Hypothalamus (tissue), 51 donors: Measurements from ENCODE around the gene ZNF69.
"Not testable (repeated sequence)": the region's sequence is repeated elsewhere in the genome, so short reads cannot be mapped to it uniquely, and the experiment has no call there.

Source experiments
- DNase-seq, 51 donors: peaks; one replicate each; lab custom pipeline; 2025; lab: John Stamatoyannopoulos, UW

Gene ZNF69

DNA sequence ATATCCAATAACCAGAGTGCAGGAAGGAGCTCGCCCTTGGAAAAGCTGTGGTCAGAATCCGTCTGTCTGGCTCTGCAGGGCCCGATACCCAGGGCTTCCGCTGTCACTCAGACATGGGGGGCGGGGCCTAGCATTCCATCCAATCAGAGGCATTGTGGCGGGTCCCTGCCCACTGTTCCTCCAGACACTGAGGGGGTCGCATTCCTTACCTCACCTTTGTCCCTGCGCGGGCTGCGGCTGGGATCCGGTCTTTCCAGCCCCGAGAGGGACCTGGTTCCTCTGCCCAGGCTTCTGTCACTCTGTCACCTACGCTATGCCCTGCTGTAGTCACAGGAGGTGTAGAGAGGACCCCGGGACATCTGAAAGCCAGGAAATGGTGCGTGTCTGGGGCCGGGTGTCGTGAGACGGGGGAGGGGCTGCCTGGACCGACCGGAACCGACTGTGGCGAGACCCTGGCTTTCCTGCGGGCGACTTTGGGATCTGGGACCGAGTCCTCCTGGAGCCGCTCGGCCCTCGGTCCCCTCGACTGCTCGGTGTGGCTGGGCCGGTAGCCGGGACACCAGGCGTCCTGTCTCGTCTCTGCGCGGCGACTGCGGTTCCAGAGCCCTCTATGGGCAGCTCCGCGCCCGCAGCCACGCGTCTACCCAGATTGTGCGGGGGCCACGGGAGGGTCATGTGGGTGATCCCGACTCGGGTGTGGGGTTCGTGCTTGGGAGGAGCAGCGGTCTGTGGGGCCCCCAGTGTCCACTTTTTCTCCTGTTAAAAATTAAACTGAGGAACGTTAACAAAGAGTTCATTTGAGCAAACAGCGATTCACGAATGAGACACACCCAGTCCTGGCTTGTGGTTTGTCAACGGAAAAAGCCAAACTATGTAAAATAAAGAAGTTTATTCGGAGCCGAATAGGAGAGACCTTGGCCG, at the start of gene ZNF69:
Gene ZNF69, plus strand, starts transcription at position 172 of the 921 bp plus-strand sequence. Its CDS starts 142 bp downstream, at position 314.
- peak; percentile 29 to 89 (median 69) for DNase-seq

DNA sequence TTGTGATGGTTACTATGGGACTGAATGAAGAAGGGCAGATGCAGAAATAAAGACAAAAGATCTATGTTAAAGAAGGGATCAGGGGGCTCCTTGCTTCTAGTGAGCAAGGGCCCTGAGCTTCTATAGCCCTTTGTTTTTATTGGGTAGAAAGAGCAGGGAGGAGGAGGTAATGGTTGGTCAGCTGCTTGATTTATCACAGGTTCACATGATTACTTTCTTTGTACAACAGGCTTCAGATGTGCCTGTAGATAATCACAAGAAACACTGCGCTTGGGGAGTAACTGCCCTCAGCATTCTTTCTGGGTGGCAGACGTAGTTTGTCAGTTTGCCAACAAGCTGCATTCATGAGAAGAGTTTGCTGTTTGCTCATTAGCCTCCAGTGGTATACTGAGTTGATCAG, 43.9 kb upstream of the ZNF69 start:
- no peak for DNase-seq

DNA sequence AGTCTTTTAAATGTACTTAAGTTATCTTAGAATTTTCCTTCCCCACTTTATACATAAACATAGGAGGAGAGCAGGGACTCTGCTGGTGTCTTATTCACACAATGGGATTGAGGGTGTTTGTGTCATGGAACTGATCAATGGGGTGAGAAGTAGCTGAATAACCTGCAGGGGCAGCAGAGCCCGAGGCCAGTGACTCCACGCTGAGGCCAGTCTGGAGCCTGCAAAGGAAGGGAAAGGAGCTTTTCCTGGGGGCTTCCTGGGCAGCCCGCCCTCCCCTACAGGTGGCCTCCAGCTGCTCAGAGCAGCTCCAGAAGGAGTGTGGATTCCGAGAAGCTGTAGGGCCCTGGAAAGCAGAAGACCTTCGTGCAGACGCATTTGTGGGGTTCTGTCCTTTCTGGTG, 40.0 kb upstream of the ZNF69 start:
- DNase-seq: not testable (repeated sequence)

DNA sequence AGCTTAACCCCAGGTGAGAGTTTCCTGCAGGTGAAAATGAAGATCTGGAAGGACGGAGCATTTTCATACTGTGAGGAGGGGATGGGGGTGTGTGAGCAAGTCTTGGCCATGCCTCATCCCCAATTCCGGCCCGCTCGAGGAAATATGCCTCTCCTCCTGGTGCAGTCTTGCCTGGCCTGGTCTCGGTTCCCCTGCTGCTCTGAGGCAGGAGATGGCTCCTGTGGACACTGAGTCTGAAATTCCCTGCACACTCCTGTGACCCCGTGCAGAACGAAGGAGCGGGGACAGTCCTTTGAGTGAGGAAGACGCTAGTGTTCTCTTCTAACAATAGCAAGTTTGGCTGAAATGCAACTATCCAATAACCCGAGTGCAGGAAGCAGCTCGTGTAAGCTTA, 39.4 kb upstream of the ZNF69 start:
- DNase-seq: peak in 3 of 51 donors; percentile 9 to 11 (median 10)

DNA sequence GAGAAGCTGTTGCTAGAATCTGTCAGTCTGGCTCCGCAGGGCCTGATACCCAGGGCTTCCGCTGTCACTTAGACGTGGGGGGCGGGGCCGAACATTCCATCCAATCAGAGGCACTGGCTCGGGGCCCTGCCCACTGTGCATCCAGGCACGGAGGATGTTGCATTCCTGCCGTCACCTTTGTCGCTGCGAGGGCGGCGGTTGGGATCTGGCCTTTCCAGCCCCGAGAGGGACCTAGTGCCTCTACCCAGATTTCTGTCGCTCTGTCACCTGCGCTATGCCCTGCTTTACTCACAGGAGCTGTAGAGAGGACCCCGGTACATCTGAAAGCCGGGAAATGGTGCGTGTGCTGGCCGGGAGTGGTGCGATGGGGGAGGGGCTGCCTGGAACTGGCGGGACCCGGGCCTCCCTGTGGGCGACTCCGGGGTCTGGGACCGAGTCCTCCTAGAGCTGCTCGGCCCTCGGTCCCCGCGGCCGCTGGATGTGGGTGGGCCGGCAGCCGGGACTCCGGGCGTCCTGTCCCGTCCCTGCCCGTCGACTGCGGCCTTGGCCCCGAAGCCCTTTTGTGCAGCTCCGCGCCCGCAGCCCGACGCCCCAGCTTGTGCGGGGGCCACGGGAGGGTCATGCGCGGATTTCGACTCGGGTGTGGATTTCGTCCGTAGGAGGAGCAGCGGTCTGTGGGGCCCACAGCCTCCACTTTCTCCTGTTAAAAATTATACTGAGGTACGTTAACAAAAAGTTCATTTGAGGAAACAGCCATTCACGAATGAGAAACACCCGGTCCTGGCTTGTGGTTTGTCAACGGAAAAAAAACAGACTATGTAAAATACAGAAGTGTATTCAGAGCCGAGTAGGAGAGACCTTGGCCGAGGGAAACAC, 38.8 kb upstream of the ZNF69 start, which contains the start of gene ZNF439:
Gene ZNF439, plus strand, starts transcription at position 133 of the 876 bp plus-strand sequence. Its CDS starts 142 bp downstream, at position 275.
- DNase-seq: peak; percentile 23 to 95 (median 86)

DNA sequence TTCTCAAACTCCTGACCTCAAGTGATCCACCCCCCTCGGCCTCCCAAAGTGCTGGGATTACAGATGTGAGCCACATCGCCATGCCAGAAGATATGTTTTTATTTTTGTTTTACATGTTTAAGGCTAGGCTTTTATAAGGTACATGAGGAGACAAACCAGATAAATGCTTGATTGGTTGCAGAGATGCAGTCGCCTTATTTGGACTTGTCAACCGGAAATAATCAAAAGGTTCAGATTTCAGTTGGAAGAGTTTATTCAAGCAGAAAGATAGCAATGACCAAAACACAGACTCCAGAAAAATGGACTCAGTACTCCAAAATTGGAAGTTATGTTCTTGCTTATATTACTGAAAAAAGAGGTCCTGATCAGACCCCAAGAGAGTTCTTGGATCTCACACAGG, 37.3 kb upstream of the ZNF69 start:
- not testable (repeated sequence) for DNase-seq

DNA sequence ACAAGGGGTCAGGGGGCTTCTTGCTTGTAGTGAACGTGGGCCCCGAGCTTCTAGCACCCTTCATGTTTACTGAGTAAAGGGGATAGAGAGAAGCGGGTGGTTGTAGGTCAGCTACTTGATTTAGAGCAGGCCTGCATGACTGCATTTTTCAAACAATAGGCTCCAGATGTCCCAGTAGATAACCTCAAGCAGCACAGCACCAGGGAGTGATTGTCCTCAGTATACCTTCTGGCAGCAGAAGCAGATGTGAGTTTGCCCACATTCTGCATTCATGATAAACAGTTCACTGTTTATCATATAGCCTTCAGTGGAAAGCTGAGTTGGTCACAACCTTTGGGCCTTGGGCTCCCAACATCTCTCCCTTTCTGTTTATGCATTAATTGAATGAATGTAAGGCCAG, 34.2 kb upstream of the ZNF69 start:
- DNase-seq: no peak

DNA sequence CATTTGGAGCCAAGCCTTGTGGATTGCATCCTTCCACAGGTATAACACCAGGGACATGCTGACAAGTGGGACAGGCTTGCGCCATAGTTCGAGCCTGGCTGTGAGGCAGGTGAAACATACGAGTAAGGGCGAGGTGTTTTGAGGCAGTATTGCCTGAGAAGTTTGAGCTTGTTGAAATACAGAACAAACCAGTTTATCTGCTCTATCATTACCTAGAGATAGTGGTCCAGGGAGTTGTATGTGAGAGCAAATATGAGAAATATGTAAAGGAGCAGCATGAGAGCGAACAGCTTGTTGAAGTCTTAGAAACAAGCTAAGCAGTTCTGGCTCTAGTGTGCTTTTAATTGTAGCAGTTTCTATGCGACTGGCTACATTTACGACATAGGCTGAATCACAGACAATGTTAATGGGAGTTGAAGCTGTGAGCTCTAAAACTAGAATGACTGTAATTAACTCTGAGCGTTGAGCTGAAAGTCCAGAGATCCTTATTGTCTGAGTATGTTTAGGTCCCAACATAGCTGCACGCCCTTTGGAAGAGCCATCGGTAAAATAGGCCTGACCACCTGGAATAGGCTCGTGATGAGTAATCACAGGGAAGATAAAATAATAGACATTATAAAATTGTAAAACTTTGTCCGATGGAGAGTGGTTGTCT, 30.9 kb upstream of the ZNF69 start:
- DNase-seq: no peak

DNA sequence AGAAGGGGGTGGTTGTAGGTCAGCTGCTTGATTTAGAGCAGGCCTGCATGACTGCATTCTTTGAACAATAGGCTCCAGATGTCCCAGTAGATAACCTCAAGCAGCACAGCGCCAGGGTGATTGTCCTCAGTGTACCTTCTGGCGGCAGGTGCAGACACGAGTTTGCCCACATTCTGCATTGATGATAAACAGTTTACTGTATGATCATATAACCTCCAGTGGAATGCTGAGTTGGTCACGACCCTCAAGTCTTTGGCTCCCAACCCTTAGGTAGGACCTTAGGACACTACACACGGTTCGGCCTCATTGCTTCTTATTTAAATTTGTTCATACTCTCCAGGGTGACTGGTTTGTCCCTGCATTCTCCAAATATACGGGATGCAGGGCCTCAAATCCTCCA, 26.9 kb upstream of the ZNF69 start:
- no peak for DNase-seq

DNA sequence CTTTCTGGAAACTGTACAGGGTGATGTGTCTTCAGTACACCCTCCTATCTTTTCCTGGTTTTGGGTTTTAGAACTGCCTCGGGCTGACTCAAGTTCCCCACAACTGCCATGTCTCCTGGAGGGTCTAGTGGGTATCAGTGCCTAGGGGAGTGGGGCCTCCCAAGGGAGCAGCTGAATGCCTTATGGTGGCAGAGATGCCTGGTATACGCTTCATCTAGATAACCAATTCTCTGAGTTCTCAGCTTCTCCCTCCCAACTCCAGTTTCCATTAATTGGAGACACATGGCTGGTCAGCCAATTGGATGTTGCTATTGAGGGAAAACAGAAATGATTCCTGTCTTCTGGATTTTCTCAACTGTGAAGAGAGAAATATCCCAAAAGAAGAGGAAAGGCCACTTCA, 26.3 kb upstream of the ZNF69 start:
- no peak for DNase-seq

DNA sequence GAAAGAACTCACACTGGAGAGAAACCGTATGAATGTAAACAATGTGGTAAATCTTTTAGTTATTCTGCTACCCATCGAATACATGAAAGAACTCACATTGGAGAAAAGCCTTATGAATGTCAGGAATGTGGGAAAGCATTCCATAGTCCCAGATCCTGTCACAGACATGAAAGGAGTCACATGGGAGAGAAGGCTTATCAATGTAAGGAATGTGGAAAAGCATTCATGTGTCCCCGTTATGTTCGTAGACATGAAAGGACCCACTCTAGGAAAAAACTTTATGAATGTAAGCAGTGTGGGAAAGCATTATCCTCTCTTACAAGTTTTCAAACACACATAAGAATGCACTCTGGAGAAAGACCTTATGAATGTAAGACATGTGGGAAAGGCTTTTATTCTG, 19.8 kb upstream of the ZNF69 start:
- not testable (repeated sequence) for DNase-seq

DNA sequence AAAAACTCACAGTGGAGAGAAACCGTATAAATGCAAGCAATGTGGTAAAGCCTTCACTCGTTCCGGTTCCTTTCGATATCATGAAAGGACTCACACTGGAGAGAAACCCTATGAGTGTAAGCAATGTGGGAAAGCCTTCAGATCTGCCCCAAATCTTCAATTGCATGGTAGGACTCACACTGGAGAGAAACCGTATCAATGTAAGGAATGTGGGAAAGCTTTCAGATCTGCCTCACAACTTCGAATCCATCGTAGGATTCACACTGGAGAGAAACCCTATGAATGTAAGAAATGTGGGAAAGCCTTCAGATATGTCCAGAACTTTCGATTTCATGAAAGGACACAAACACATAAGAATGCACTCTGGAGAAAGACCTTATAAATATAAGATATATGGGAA, 19.4 kb upstream of the ZNF69 start:
- no peak for DNase-seq

DNA sequence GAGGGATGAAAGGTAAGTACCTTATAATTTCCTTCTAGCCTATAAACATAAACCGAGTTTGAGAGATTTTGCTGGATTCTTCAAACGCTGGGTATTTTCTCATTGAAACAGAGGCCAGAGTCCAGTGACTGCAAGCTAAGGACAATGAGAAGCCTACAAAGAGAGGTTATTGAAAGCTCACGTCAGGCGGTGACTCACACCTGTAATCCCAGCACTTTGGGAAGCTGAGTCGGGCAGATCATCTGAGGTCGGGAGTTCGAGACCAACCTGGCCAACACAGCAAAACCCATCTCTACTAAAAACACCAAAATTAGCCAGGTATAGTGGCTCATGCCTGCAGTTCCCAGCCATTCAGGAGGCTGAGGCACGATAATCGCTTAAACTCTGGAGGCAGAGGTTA, 15.0 kb upstream of the ZNF69 start:
- DNase-seq: no peak

DNA sequence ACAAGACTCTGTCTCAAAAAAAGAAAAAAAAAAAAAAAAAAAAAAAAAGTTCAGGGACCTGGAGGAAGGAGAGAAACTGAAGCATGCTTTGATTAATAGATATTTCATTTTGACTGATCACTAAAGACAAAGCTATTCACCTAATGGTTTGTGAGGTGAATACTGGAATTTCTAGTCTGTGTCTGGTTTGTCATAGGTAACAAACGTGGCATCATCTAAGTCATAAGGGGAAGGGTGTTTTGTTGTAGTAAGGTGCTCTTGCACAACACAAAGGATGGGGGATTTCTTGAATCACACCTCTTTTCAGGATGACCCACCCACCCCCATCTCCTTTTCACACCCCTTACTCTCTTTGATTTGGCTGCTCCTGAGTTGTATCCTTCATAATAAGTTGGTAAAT, 13.8 kb upstream of the ZNF69 start:
- DNase-seq: no peak

DNA sequence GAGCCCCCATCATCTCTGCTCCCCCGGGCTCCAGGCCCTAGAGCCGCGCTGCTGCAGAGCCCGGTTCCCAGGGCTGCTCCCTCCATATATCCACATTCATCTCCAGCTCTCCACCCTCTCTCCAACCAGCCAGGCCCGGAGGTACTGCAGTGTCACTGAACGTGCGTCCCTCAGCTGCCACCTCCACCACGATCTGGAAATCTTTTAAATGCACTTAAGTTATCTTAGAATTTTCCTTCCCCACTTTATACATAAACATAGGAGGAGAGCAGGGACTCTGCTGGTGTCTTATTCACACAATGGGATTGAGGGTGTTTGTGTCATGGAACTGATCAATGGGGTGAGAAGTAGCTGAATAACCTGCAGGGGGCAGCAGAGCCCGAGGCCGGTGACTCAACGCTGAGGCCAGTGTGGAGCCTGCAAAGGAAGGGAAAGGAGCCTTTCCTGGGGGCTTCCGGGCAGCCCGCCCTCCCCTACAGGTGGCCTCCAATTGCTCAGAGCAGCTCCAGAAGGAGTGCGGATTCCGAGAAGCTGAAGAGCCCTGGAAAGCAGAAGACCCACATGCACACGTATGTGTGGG, 7.8 kb upstream of the ZNF69 start:
- peak in 8 of 51 donors; percentile 0 to 26 (median 2) for DNase-seq

DNA sequence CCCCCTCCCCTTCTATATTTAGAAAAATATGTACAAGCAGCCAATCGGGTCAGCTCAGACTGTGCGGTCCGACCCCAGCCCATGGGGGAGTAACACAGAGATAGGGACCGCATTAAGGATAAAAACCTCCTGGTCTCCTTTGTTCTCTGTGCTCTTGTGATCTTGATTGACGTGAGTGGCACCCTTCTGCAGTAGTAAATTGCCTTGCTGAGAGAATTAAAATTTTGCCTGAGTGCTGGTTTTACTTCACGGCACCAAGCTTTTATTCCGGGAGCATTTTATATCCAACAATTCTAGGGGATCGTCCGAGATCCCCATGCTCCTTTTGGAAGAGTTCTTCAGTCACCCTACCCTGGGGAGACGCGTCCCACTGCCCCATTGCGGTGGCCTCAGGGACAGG, 7.0 kb upstream of the ZNF69 start:
- no peak for DNase-seq

DNA sequence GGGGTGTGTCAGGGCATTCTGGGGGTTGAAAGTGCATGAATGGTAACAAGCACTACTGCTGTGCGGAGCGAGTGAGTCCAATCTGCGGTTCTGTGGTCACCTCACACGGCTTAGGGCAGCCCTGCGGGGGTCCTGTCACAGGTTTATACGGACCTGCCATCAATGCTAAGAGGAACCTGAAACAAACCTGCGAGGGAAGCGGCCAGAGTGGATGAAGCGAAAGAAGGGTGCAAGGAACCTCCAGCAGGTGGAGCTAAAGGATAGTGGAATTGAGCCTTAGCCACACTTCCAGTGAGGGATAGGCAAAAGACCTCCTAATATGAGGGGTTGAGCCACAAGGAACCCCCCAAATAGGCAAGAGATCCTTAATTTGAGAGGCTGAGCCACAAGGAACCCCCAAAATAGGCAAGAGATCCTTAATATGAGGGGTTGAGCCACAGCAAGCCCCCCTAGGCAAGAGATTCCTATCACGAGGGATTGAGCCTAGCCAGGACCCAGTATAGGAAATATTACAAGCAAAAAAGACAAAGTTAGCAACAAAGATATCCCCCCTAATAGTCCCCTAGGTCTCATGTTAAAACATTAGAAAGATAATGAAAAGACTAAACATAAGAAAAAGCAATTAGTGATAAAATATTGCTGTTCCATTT, 6.3 kb upstream of the ZNF69 start:
- DNase-seq: peak in 27 of 51 donors; percentile 0 to 60 (median 10)

DNA sequence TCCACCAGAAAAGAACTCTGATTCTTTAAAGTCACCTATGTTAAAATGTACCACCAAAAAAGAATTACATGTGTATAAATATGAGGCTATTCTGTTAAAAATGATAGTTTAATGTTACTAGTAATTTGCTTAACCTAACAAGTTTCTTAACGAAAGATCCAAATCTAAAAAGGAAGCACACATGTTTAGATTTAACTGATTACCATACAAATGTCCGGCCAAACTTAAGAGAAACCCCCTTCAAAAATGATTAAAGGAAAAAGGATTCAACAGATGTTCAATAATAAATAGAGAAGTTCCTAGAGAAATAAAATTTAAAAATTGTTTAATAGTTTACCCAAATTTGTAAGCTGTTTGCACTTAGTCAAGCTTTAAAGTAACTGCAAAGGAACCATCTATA, 5.0 kb upstream of the ZNF69 start:
- no peak for DNase-seq

DNA sequence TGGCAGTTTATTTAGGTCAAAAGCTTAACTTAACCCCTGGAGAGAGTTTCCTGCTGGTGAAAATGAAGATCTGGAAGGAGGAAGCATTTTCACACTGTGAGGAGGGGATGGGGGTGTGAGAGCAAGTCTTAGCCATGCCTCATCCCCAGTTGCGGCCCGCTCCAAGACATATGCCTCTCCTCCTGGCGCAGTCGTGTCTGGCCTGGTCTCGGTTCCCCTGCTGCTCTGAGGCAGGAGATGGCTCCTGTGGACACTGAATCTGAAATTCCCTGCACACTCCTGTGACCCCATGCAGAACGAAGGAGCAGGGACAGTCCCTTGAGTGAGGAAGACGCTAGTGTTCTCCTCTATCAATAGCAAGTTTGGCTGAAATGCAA, 360 bp upstream of the ZNF69 start:
- DNase-seq: peak in 4 of 51 donors; percentile 6 to 54 (median 15)

DNA sequence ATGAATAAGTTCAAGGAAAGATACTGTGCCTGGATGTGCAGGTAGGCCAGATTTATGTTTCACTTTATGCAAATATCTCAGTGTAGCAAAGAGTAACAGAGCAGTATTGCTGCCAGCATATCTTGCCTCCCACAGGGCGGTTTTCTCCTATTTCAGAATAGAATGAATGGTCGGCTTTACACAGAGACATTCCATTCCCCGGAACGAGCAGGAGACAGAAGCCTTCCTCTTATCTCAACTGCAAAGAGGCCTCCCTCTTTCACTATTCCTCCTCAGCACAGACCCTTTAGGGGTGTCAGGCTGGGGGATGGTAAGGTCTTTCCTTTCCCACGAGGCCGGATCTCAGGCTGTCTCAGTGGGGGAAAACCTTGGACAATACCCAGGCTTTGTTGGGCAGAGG, 2.3 kb downstream of the ZNF69 start:
- DNase-seq: not testable (repeated sequence)
